Spleen (tissue), 7 donors: Measurements from ENCODE around the gene LNX1.

Experiments
- CTCF ChIP-seq, 11 experiments: fragments of 200-600 bp in 7 of 11; fragments of 450-650 bp in 4 of 11; sonication (generic) in 4 of 11; IDR thresholded peaks in 8 of 11; conservative IDR thresholded peaks in 3 of 11; 1 replicate in 7 of 11; 2 replicates in 4 of 11; pipeline versions ENCODE4 v1.4.0 to v1.8.0; 2016 to 2021; ENCODE audit warnings: antibody characterized with exemption in 11 of 11, inconsistent platforms in 4 of 11, mild to moderate bottlenecking in 1 of 11
- POLR2A ChIP-seq, 3 donors: fragments of 450-650 bp; IDR thresholded peaks; one replicate each; pipeline ENCODE4 v1.5.1; 2017; ENCODE audit warnings: antibody characterized with exemption in 3 of 3, mild to moderate bottlenecking in 1 of 3
- POLR2AphosphoS5 ChIP-seq, 3 donors: sonication (generic); formaldehyde crosslinking; IDR thresholded peaks; one replicate each; pipeline ENCODE4 v1.5.1; 2017; ENCODE audit warnings: antibody characterized with exemption in 3 of 3
- donor health status: DM: no; HTN: no; CAD: no; lungs with moderate emphysema.
- donor health status: DM: no; HTN: no; CAD: no.
- donor health status: DM: no; HTN: no; CAD: no.

- TF ChIP-seq POLR2AphosphoS5 (IDR thresholded peaks at IDR 0.05) (no peak), CTCF (IDR thresholded peaks at IDR 0.05 in 8 of 11, conservative IDR thresholded peaks at IDR 0.05 in 3 of 11) (no peak), POLR2A (IDR thresholded peaks at IDR 0.05) (no peak)
Measured at GRCh38 chr4:53455766-53456165, 135.5 kb downstream of the LNX1 start.
